Raji (cell line): Measurements from ENCODE around the gene PRKCB.

Experiments used
- POLR2A ChIP-seq: IDR thresholded peaks from 2 replicates; pipeline ENCODE4 v1.6.1; 2011; ENCODE audit warnings: low read depth, low read length, control low read depth; ENCODE audit not compliant: insufficient read depth

Gene PRKCB

GRCh38 chr16:23852794-23853562, 17.2 kb downstream of the PRKCB start:
- no peak for TF ChIP-seq POLR2A

GRCh38 chr16:23855010-23855409, 19.2 kb downstream of the PRKCB start:
- TF ChIP-seq POLR2A = no peak

- no peak for TF ChIP-seq POLR2A
Measured at GRCh38 chr16:23856251-23856709, 20.5 kb downstream of the PRKCB start.

- TF ChIP-seq POLR2A = no peak
Measured at GRCh38 chr16:23857256-23857880, 21.6 kb downstream of the PRKCB start.

- TF ChIP-seq POLR2A = no peak
Measured at GRCh38 chr16:23857881-23858269, 22.1 kb downstream of the PRKCB start.

- no peak for TF ChIP-seq POLR2A
Measured at GRCh38 chr16:23858542-23858941, 22.8 kb downstream of the PRKCB start.

GRCh38 chr16:23859713-23860269, 24.0 kb downstream of the PRKCB start:
- TF ChIP-seq POLR2A = no peak

- no peak for TF ChIP-seq POLR2A
Measured at GRCh38 chr16:23861874-23862273, 26.1 kb downstream of the PRKCB start.

- TF ChIP-seq POLR2A = no peak
Measured at GRCh38 chr16:23862556-23862955, 26.8 kb downstream of the PRKCB start.

- no peak for TF ChIP-seq POLR2A
Measured at GRCh38 chr16:23863511-23864422, 28.0 kb downstream of the PRKCB start.

GRCh38 chr16:23865853-23866252, 30.1 kb downstream of the PRKCB start:
- no peak for TF ChIP-seq POLR2A

GRCh38 chr16:23866621-23867020, 30.8 kb downstream of the PRKCB start:
- no peak for TF ChIP-seq POLR2A

GRCh38 chr16:23867566-23867965, 31.8 kb downstream of the PRKCB start:
- TF ChIP-seq POLR2A = no peak

GRCh38 chr16:23868136-23868535, 32.4 kb downstream of the PRKCB start:
- TF ChIP-seq POLR2A = no peak

GRCh38 chr16:23869052-23869451, 33.3 kb downstream of the PRKCB start:
- no peak for TF ChIP-seq POLR2A

GRCh38 chr16:23871924-23872323, 36.1 kb downstream of the PRKCB start:
- no peak for TF ChIP-seq POLR2A
